ENCODE data around the gene LGI1.

LGI1 gene

GRCh38 chr10:93757801-93758507 lies at the start of gene LGI1:
Gene LGI1 (plus strand): TSS chr10:93757936. CDS start chr10:93758145, 209 bp downstream.
- no peak for DNase-seq

- no peak for DNase-seq
Observed at GRCh38 chr10:93710333-93710909, 47.3 kb upstream of the LGI1 start.

GRCh38 chr10:93711891-93712290 lies 45.8 kb upstream of the LGI1 start:
- DNase-seq, result no peak

GRCh38 chr10:93712593-93712992 lies 45.1 kb upstream of the LGI1 start:
- no peak for DNase-seq

GRCh38 chr10:93715345-93715744 lies 42.4 kb upstream of the LGI1 start:
- no peak for DNase-seq

GRCh38 chr10:93716766-93717165 lies 41.0 kb upstream of the LGI1 start:
- DNase-seq, result no peak

- DNase-seq, result no peak
Observed at GRCh38 chr10:93718937-93719725, 38.6 kb upstream of the LGI1 start.

- no peak for DNase-seq
Observed at GRCh38 chr10:93719901-93720300, 37.8 kb upstream of the LGI1 start.

- DNase-seq, result no peak
Observed at GRCh38 chr10:93722550-93722949, 35.2 kb upstream of the LGI1 start.

- DNase-seq, result no peak
Observed at GRCh38 chr10:93723153-93723552, 34.6 kb upstream of the LGI1 start.

- no peak for DNase-seq
Observed at GRCh38 chr10:93726024-93726423, 31.7 kb upstream of the LGI1 start.

- DNase-seq, result no peak
Observed at GRCh38 chr10:93741367-93741766, 16.4 kb upstream of the LGI1 start.

GRCh38 chr10:93742633-93743349 lies 14.9 kb upstream of the LGI1 start:
- DNase-seq, result no peak

- peak in 1 of 2 experiments; percentile 24 for DNase-seq
Observed at GRCh38 chr10:93745408-93746065, 12.2 kb upstream of the LGI1 start.

- DNase-seq, result peak; percentile 22 to 58
Observed at GRCh38 chr10:93746844-93747284, 10.9 kb upstream of the LGI1 start.

- peak; percentile 6 for DNase-seq
Observed at GRCh38 chr10:93749218-93749799, 8.4 kb upstream of the LGI1 start.

GRCh38 chr10:93751124-93751523 lies 6.6 kb upstream of the LGI1 start:
- no peak for DNase-seq

GRCh38 chr10:93751832-93752231 lies 5.9 kb upstream of the LGI1 start:
- peak in 1 of 2 experiments; percentile 18 for DNase-seq

GRCh38 chr10:93752761-93753160 lies 5.0 kb upstream of the LGI1 start:
- no peak for DNase-seq

GRCh38 chr10:93753621-93754250 lies 4.0 kb upstream of the LGI1 start:
- DNase-seq, result no peak

- no peak for DNase-seq
Observed at GRCh38 chr10:93754761-93755160, 3.0 kb upstream of the LGI1 start.
